K562 (cell line): ENCODE data around the gene PLK5. TPM values are rescaled to one million over a fixed set of nuclear protein-coding genes. Genes with fewer than 3 reads are reported as not detected.

Experiments
- BRD4 ChIP-seq: fragments of 200-600 bp; sonication (generic); IDR thresholded peaks from 2 replicates; pipeline ENCODE4 v1.6.1; 2017; ENCODE audit warnings: inconsistent platforms
- CCAR2 ChIP-seq: fragments of 200-400 bp; formaldehyde crosslinking; IDR thresholded peaks from 2 replicates; pipeline ENCODE4 v1.6.1; 2017; ENCODE audit warnings: mild to moderate bottlenecking, low read depth, low read length
- ELK3 ChIP-seq: fragments of 450-650 bp; formaldehyde crosslinking; IDR thresholded peaks from 2 replicates; pipeline ENCODE4 v1.4.0; 2020; ENCODE audit warnings: mild to moderate bottlenecking
- ETV6 ChIP-seq, 3 experiments: fragments of 150-350 bp in 1 of 3; sonication (generic) in 1 of 3; formaldehyde crosslinking in 1 of 3; IDR thresholded peaks; 2 replicates each; pipeline versions ENCODE4 v1.6.1 to v1.8.0; 2014 to 2022; ENCODE audit warnings: borderline replicate concordance in 2 of 3, low read depth in 2 of 3, antibody characterized with exemption in 1 of 3, low read length in 1 of 3, mild to moderate bottlenecking in 1 of 3, missing genetic modification reagents in 1 of 3
- FOXJ2 ChIP-seq: fragments of 200-800 bp; sonication (Bioruptor generic); IDR thresholded peaks from 2 replicates; pipeline ENCODE4 v1.6.1; 2016; ENCODE audit warnings: missing genetic modification characterization, missing compliant biosample characterization
- HDAC1 ChIP-seq, 2 experiments: fragments of 450-650 bp; IDR thresholded peaks; 2 replicates each; pipeline ENCODE4 v1.6.1; 2016 to 2017; ENCODE audit warnings: inconsistent platforms in 1 of 2, mild to moderate bottlenecking in 1 of 2, moderate library complexity in 1 of 2
- HDGF ChIP-seq: fragments of 450-650 bp; IDR thresholded peaks from 2 replicates; pipeline ENCODE4 v1.6.1; 2016
- HMG20A ChIP-seq: fragments of 450-650 bp; formaldehyde crosslinking; conservative IDR thresholded peaks from 2 replicates; pipeline ENCODE4 v1.4.0; 2020; ENCODE audit warnings: mild to moderate bottlenecking, mixed read lengths
- IRF2 ChIP-seq: sonication (generic); formaldehyde crosslinking; IDR thresholded peaks from 2 replicates; pipeline ENCODE4 v1.8.1; 2022; ENCODE audit warnings: mild to moderate bottlenecking, missing genetic modification reagents
- MTF1 ChIP-seq: fragments of 250-450 bp; sonication (Bioruptor Pico); IDR thresholded peaks from 2 replicates; pipeline ENCODE4 v1.9.0; 2021; ENCODE audit warnings: moderate library complexity, mild to moderate bottlenecking, inconsistent platforms, borderline replicate concordance
- NCOA4 ChIP-seq: fragments of 450-650 bp; IDR thresholded peaks from 2 replicates; pipeline ENCODE4 v1.6.1; 2018; ENCODE audit warnings: mild to moderate bottlenecking; ENCODE audit not compliant: partially characterized antibody
- NFRKB ChIP-seq: fragments of 450-650 bp; IDR thresholded peaks from 2 replicates; pipeline ENCODE4 v1.6.1; 2016; ENCODE audit warnings: low read depth
- NR4A1 ChIP-seq, 2 experiments: fragments of 250-450 bp in 1 of 2; fragments of 450-650 bp in 1 of 2; sonication (Bioruptor Pico) in 1 of 2; IDR thresholded peaks; 2 replicates each; pipeline versions ENCODE4 v1.4.0 to v1.6.1; 2016 to 2020; ENCODE audit warnings: mild to moderate bottlenecking in 2 of 2, missing compliant biosample characterization in 1 of 2, missing genetic modification characterization in 1 of 2, moderate library complexity in 1 of 2
- PURB ChIP-seq: sonication (generic); formaldehyde crosslinking; IDR thresholded peaks from 2 replicates; pipeline ENCODE4 v1.9.0; 2021; ENCODE audit warnings: low read depth, mild to moderate bottlenecking, missing genetic modification reagents
- SLC30A9 ChIP-seq: fragments of 250-450 bp; sonication (Bioruptor Pico); IDR thresholded peaks from 2 replicates; pipeline ENCODE4 v1.8.0; 2022; ENCODE audit warnings: mild to moderate bottlenecking, moderate library complexity
- SNAPC5 ChIP-seq: fragments of 250-450 bp; sonication (Bioruptor Pico); IDR thresholded peaks from 2 replicates; pipeline ENCODE4 v1.8.0; 2021; ENCODE audit warnings: moderate library complexity, mild to moderate bottlenecking, inconsistent platforms
- STAG1 ChIP-seq: sonication (generic); formaldehyde crosslinking; IDR thresholded peaks from 2 replicates; pipeline ENCODE4 v1.5.0; 2020; ENCODE audit warnings: missing genetic modification reagents, borderline replicate concordance
- STAT5B ChIP-seq: fragments of 250-450 bp; sonication (Bioruptor Pico); IDR thresholded peaks from 2 replicates; pipeline ENCODE4 v1.8.0; 2021; ENCODE audit warnings: mild to moderate bottlenecking, inconsistent platforms
- TRIM25 ChIP-seq: fragments of 450-650 bp; IDR thresholded peaks from 2 replicates; pipeline ENCODE4 v1.7.0; 2016; ENCODE audit warnings: borderline replicate concordance
- U2AF1 ChIP-seq: fragments of 200-400 bp; formaldehyde crosslinking; optimal IDR thresholded peaks from 2 replicates; pipeline ENCODE3; 2017; ENCODE audit warnings: mild to moderate bottlenecking, low read depth, low read length, moderate library complexity
- XRCC3 ChIP-seq: fragments of 450-650 bp; IDR thresholded peaks from 2 replicates; pipeline ENCODE4 v1.6.1; 2017; ENCODE audit warnings: mild to moderate bottlenecking, moderate library complexity
- ZFPM2 ChIP-seq: fragments of 250-450 bp; sonication (Bioruptor Pico); IDR thresholded peaks from 2 replicates; pipeline ENCODE4 v1.5.1; 2022; ENCODE audit warnings: mild to moderate bottlenecking
- ZFX ChIP-seq: sonication (generic); formaldehyde crosslinking; IDR thresholded peaks from 2 replicates; pipeline ENCODE4 v1.8.0; 2022; ENCODE audit warnings: mild to moderate bottlenecking, missing genetic modification reagents, moderate library complexity
- ZKSCAN8 ChIP-seq: fragments of 200-800 bp; sonication (Bioruptor generic); IDR thresholded peaks from 2 replicates; pipeline ENCODE4 v1.6.1; 2016; ENCODE audit warnings: missing genetic modification characterization, missing compliant biosample characterization
- ZNF143 ChIP-seq: sonication (generic); formaldehyde crosslinking; IDR thresholded peaks from 2 replicates; pipeline ENCODE4 v1.9.0; 2022; ENCODE audit warnings: mild to moderate bottlenecking, missing genetic modification reagents
- polyA plus RNA-seq, 8 experiments: library from polyadenylated mRNA; depleted of rRNA in 4 of 8; stranded (reverse) in 5 of 8; unstranded in 3 of 8; fragments of >200 nt; fragmentation: Nextera tagmentation in 2 of 8; fragmentation: Illumina TruSeq in 1 of 8; extraction: Ambion mirVana in 2 of 8; extraction: Trizol in 1 of 8; gene quantifications; 2 replicates each; pipeline versions ENCODE4 v1.2.1 to v1.2.3, GENCODE V29; 2011 to 2014; ENCODE audit warnings: inconsistent platforms in 1 of 8, missing spikeins in 1 of 8
- total RNA-seq, 7 experiments: library from RNA; depleted of rRNA in 6 of 7; stranded (reverse); fragments of >200 nt in 6 of 7; fragmentation: Illumina TruSeq in 2 of 7; extraction: Trizol in 2 of 7; gene quantifications; 2 replicates each; pipeline versions ENCODE4 v1.2.1 to v1.2.3, GENCODE V29; 2011 to 2021; ENCODE audit warnings: low replicate concordance in 1 of 7
- TF ChIP-seq, protein P1 (sequence below): sonication (generic); formaldehyde crosslinking; IDR thresholded peaks from 2 replicates; pipeline ENCODE4 v1.8.0; 2022; ENCODE audit warnings: mild to moderate bottlenecking, low read depth, missing genetic modification reagents

The PLK5 gene
- total and polyA plus RNA-seq, 9 of the 15 experiments (the other 6 are each of a cell fraction or from before 2014, with no cell fraction given), result 0.04 to 0.23 (median 0.11) TPM; not detected in 5

DNA sequence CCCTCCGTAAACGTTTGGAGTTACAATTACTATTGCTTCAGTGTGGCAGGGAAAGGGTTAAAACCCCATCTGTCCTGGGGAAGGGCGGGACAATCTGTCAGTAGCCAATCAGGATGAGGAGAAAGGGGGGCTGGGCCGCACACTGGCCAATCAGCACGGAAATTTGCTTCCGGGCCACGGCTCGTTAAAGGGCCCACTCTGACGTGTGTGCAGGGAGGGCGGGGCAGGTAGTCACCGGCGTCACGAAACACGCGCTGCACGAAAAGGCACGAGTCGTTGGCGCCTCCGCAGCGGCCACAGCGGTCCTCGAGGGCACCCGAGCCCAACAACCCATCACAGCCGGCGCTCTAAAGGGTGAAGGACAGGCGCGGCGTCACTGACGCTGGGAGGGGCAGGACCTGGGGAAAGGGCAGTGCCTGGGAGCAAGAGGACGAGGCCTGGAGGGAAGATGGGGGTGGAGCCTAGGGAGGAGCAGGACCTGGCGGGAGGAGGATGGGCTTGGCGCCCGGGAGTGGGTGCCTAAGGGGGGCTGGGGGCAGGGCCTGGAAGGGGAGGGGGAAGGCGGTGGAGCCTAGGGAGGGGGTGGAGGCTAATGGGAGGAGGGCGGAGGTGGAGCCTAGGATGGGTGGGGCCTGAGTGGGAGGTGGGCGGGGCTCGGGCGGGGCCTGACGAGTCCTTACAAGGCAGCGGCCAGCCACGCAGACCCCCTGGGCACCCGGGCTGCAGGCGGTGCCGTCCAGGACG lies 15.9 kb upstream of the PLK5 start (continued):
- TF ChIP-seq TRIM25, result no peak
- TF ChIP-seq U2AF1, result no peak
- TF ChIP-seq HDAC1 (IDR thresholded peaks at IDR 0.05), result peak in 1 of 2 experiments; percentile 93; a peak in 2 of 4 replicates
- no peak for TF ChIP-seq SLC30A9 (CRISPR knock-in tag)
- TF ChIP-seq ZFX (CRISPR knock-in tag), result 0 out of 2 replicates have a peak, but pooled peaks have one; percentile 28
- no peak for TF ChIP-seq NFRKB
- TF ChIP-seq ETV6 (IDR thresholded peaks at IDR 0.05; ENCODE audit: borderline replicate concordance in 1 of 2, low read depth in 2 of 2, low read length in 1 of 2), result no peak
- TF ChIP-seq ETV6 (CRISPR knock-in tag; IDR thresholded peaks at IDR 0.05; ENCODE audit: borderline replicate concordance), result no peak
- TF ChIP-seq SNAPC5 (CRISPR knock-in tag), result no peak
- TF ChIP-seq ZKSCAN8 (CRISPR knock-in tag), result no peak
- no peak for TF ChIP-seq PURB (CRISPR knock-in tag)
- 0 out of 2 replicates have a peak, but pooled peaks have one; percentile 62 for TF ChIP-seq ZFPM2 (CRISPR knock-in tag)
- TF ChIP-seq, protein P1, sequence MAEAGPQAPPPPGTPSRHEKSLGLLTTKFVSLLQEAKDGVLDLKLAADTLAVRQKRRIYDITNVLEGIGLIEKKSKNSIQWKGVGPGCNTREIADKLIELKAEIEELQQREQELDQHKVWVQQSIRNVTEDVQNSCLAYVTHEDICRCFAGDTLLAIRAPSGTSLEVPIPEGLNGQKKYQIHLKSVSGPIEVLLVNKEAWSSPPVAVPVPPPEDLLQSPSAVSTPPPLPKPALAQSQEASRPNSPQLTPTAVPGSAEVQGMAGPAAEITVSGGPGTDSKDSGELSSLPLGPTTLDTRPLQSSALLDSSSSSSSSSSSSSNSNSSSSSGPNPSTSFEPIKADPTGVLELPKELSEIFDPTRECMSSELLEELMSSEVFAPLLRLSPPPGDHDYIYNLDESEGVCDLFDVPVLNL, result no peak
- TF ChIP-seq STAT5B (CRISPR knock-in tag), result no peak
- no peak for TF ChIP-seq HDGF
- no peak for TF ChIP-seq CCAR2
- no peak for TF ChIP-seq ELK3
- TF ChIP-seq MTF1 (CRISPR knock-in tag), result no peak
- no peak for TF ChIP-seq BRD4
- TF ChIP-seq STAG1 (CRISPR knock-in tag), result no peak
- TF ChIP-seq ZNF143 (CRISPR knock-in tag), result no peak
- TF ChIP-seq NR4A1 (CRISPR knock-in tag; IDR thresholded peaks at IDR 0.05), result no peak
- no peak for TF ChIP-seq NR4A1 (tag; IDR thresholded peaks at IDR 0.05)
- TF ChIP-seq IRF2 (CRISPR knock-in tag), result no peak
- no peak for TF ChIP-seq NCOA4
- TF ChIP-seq HMG20A (CRISPR knock-in tag), result no peak
- no peak for TF ChIP-seq XRCC3
- no peak for TF ChIP-seq FOXJ2 (tag)
